ENCODE results near the gene A1BG.
"Not testable (repeated sequence)": the region's sequence is repeated elsewhere in the genome, so short reads cannot be mapped to it uniquely, and the experiment has no call there.

The A1BG gene

GRCh38 chr19:58361900-58362271 is 8.6 kb upstream of the A1BG start:
- DNase-seq (ENCODE audit: low spot score) = peak; percentile 42

- DNase-seq (ENCODE audit: low spot score) = no peak
Observed at GRCh38 chr19:58357481-58358145, 4.3 kb upstream of the A1BG start.

- no peak for DNase-seq (ENCODE audit: low spot score)
Observed at GRCh38 chr19:58356766-58357480, 3.6 kb upstream of the A1BG start.

GRCh38 chr19:58355908-58356765 is 2.8 kb upstream of the A1BG start:
- peak; percentile 32 for DNase-seq (ENCODE audit: low spot score)

GRCh38 chr19:58355215-58355796 is 2.0 kb upstream of the A1BG start:
- DNase-seq (ENCODE audit: low spot score) = no peak

- no peak for DNase-seq (ENCODE audit: low spot score)
Observed at GRCh38 chr19:58354478-58355030, 1.3 kb upstream of the A1BG start.

- no peak for DNase-seq (ENCODE audit: low spot score)
Observed at GRCh38 chr19:58353717-58354477, 605 bp upstream of the A1BG start.

GRCh38 chr19:58351990-58352755 is 1.1 kb downstream of the A1BG start:
- no peak for DNase-seq (ENCODE audit: low spot score)

- DNase-seq (ENCODE audit: low spot score) = no peak
Observed at GRCh38 chr19:58351558-58351878, 1.8 kb downstream of the A1BG start.

GRCh38 chr19:58350871-58351557 is 2.3 kb downstream of the A1BG start:
- no peak for DNase-seq (ENCODE audit: low spot score)

GRCh38 chr19:58350001-58350861 is 3.1 kb downstream of the A1BG start:
- DNase-seq (ENCODE audit: low spot score) = no peak

GRCh38 chr19:58349590-58349989 is 3.7 kb downstream of the A1BG start:
- no peak for DNase-seq (ENCODE audit: low spot score)

GRCh38 chr19:58348080-58348479 is 5.2 kb downstream of the A1BG start:
- DNase-seq (ENCODE audit: low spot score) = not testable (repeated sequence)

- DNase-seq (ENCODE audit: low spot score) = peak; percentile 75
Observed at GRCh38 chr19:58346961-58347929, 6.0 kb downstream of the A1BG start.

- DNase-seq (ENCODE audit: low spot score) = no peak
Observed at GRCh38 chr19:58345558-58345957, 7.7 kb downstream of the A1BG start.

- DNase-seq (ENCODE audit: low spot score) = no peak
Observed at GRCh38 chr19:58338825-58339558, 14.3 kb downstream of the A1BG start.

- DNase-seq (ENCODE audit: low spot score) = no peak
Observed at GRCh38 chr19:58338336-58338735, 15.0 kb downstream of the A1BG start.
